GM23338 (cell line): ENCODE data around the gene LANCL3.

Experiments
- CTCF ChIP-seq, 2 experiments: fragments of 200-600 bp in 1 of 2; sonication (generic) in 1 of 2; conservative IDR thresholded peaks; 2 replicates each; pipeline versions ENCODE4 v1.5.1 to v1.6.1; 2016 to 2017; ENCODE audit warnings: antibody characterized with exemption in 2 of 2, low read depth in 2 of 2, mild to moderate bottlenecking in 2 of 2, moderate library complexity in 1 of 2
- EZH2 ChIP-seq: fragments of 200-600 bp; sonication (generic); IDR thresholded peaks from one replicate; pipeline ENCODE4 v1.8.0; 2017; ENCODE audit warnings: antibody characterized with exemption, mild to moderate bottlenecking, low read depth; ENCODE audit not compliant: unreplicated experiment
- EZH2phosphoT487 ChIP-seq: fragments of 200-600 bp; sonication (generic); IDR thresholded peaks from one replicate; pipeline ENCODE4 v1.8.1; 2018; ENCODE audit warnings: antibody characterized with exemption; ENCODE audit not compliant: unreplicated experiment
- JUNB ChIP-seq: IDR thresholded peaks from one replicate; pipeline ENCODE4 v1.6.1; 2016; ENCODE audit warnings: antibody characterized with exemption; ENCODE audit not compliant: unreplicated experiment
- POLR2AphosphoS5 ChIP-seq: IDR thresholded peaks from 2 replicates; pipeline ENCODE4 v1.6.1; 2016; ENCODE audit warnings: antibody characterized with exemption, low read depth
- REST ChIP-seq: IDR thresholded peaks from one replicate; pipeline ENCODE4 v1.6.1; 2018; ENCODE audit warnings: antibody characterized with exemption; ENCODE audit not compliant: unreplicated experiment
- ZNF331 ChIP-seq: fragments of 250-450 bp; sonication (Bioruptor Pico); IDR thresholded peaks from 2 replicates; pipeline ENCODE4 v1.5.0; 2020; ENCODE audit warnings: low read depth, mild to moderate bottlenecking, moderate library complexity

- no peak for TF ChIP-seq POLR2AphosphoS5
- no peak for TF ChIP-seq REST
- no peak for TF ChIP-seq ZNF331 (CRISPR knock-in tag)
- no peak for TF ChIP-seq EZH2phosphoT487
- no peak for TF ChIP-seq CTCF (conservative IDR thresholded peaks at IDR 0.05; ENCODE audit: low read depth in 2 of 2)
- TF ChIP-seq EZH2, result no peak
- no peak for TF ChIP-seq JUNB
Observed at GRCh38 chrX:37678574-37678973, 107.1 kb downstream of the LANCL3 start.
